Measurements from ENCODE around the gene SRRM4.

DNA sequence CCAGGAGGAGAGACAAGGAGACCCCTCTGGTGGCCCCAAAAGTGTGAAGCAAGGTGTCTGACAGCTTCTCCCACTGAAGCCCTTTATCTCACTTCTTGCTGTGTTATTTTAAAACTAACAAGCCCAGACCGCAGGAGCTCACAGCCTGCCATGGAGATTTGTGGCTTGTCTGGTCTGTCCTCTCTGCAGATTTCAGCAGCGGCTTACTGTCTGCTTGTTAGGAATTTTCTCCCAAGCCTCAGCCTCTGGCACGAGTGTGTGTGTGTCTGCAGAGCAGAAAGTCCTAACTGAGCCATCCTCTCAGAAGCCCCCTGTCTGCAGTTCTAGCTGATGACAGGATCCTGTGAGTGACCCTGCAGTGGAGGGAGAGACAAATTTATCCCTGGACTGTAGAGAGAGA is 109.5 kb downstream of the SRRM4 start:
- TF ChIP-seq CTCF (IDR thresholded peaks at IDR 0.05) (no peak), POLR2A (IDR thresholded peaks at IDR 0.05) (no peak), EP300 (IDR thresholded peaks at IDR 0.05) (no peak)

Data from tibial nerve (tissue), 4 donors.